ENCODE results near the gene FOXP2. TPM values are rescaled to one million over a fixed set of nuclear protein-coding genes. Genes with fewer than 3 reads are reported as not detected.
"Not testable (repeated sequence)": the region's sequence is repeated elsewhere in the genome, so short reads cannot be mapped to it uniquely, and the experiment has no call there.

FOXP2 gene
- total and polyA plus RNA-seq, 5 donors, result 0.66 to 4.5 (median 2.1) TPM

GRCh38 chr7:114466917-114467316 is 52.3 kb downstream of the FOXP2 start:
- DNase-seq (no peak), ATAC-seq (no peak)
- intact Hi-C loops (cut with DNase I), result no loop called here
- no peak overlapping the region for H3K27ac ChIP-seq (ENCODE audit: low read length)
- no peak overlapping the region for H3K4me3 ChIP-seq (ENCODE audit: low read length)
- H3K4me1 ChIP-seq (ENCODE audit: control insufficient read depth, insufficient read depth, low read length), result no peaks in the 10 kb centered on the region
- H3K27me3 ChIP-seq (ENCODE audit: control insufficient read depth, insufficient read depth), result no peaks in the 10 kb centered on the region
- H3K9me3 ChIP-seq (ENCODE audit: control insufficient read depth, low read length), result no peaks in the 10 kb centered on the region

GRCh38 chr7:114468844-114469243 is 54.2 kb downstream of the FOXP2 start:
- ATAC-seq, result no peak
- WGBS, result 35% methylated on average over 2 of the region's 2 CpGs

GRCh38 chr7:114472896-114473512 is 58.4 kb downstream of the FOXP2 start:
- no peaks in the 10 kb centered on the region for H3K4me1 ChIP-seq (ENCODE audit: control insufficient read depth, insufficient read depth, low read length)
- ATAC-seq, result no peak
- H3K9me3 ChIP-seq (ENCODE audit: control insufficient read depth, low read length), result no peaks in the 10 kb centered on the region
- intact Hi-C loops (cut with DNase I), result no loop called here
- 92% methylated on average over 6 of the region's 6 CpGs for WGBS
- no peak overlapping the region for H3K4me3 ChIP-seq (ENCODE audit: low read length)
- no peak for DNase-seq
- H3K27me3 ChIP-seq (ENCODE audit: control insufficient read depth, insufficient read depth), result no peaks in the 10 kb centered on the region
- H3K27ac ChIP-seq (ENCODE audit: low read length), result no peak overlapping the region

More at GRCh38 chr7:114468844-114469243, 54.2 kb downstream of the FOXP2 start:
- H3K4me1 ChIP-seq (ENCODE audit: control insufficient read depth, insufficient read depth, low read length), result no peaks in the 10 kb centered on the region
- no peak overlapping the region for H3K27ac ChIP-seq (ENCODE audit: low read length)
- no peaks in the 10 kb centered on the region for H3K27me3 ChIP-seq (ENCODE audit: control insufficient read depth, insufficient read depth)
- intact Hi-C loops (cut with DNase I), result no loop called here
- DNase-seq, result peak in 2 of 3 donors; percentile 8 to 49
- H3K4me3 ChIP-seq (ENCODE audit: low read length), result no peak overlapping the region
- H3K9me3 ChIP-seq (ENCODE audit: control insufficient read depth, low read length), result no peaks in the 10 kb centered on the region

- no peak for DNase-seq
- H3K27me3 ChIP-seq (ENCODE audit: control insufficient read depth, insufficient read depth), result no peaks in the 10 kb centered on the region
- intact Hi-C loops (cut with DNase I), result no loop called here
- H3K4me3 ChIP-seq (ENCODE audit: low read length), result no peak overlapping the region
- no peaks in the 10 kb centered on the region for H3K9me3 ChIP-seq (ENCODE audit: control insufficient read depth, low read length)
- no peak for ATAC-seq
- no peak overlapping the region for H3K27ac ChIP-seq (ENCODE audit: low read length)
- no peaks in the 10 kb centered on the region for H3K4me1 ChIP-seq (ENCODE audit: control insufficient read depth, insufficient read depth, low read length)
Measured at GRCh38 chr7:114478384-114478783, 63.8 kb downstream of the FOXP2 start.

GRCh38 chr7:114481999-114482398 is 67.4 kb downstream of the FOXP2 start:
- no peaks in the 10 kb centered on the region for H3K27me3 ChIP-seq (ENCODE audit: control insufficient read depth, insufficient read depth)
- no peaks in the 10 kb centered on the region for H3K9me3 ChIP-seq (ENCODE audit: control insufficient read depth, low read length)
- no peak overlapping the region for H3K27ac ChIP-seq (ENCODE audit: low read length)
- H3K4me3 ChIP-seq (ENCODE audit: low read length), result no peak overlapping the region
- no peak for ATAC-seq
- intact Hi-C loops (cut with DNase I), result no loop called here
- WGBS, result 48% methylated on average over 2 of the region's 2 CpGs
- no peak for DNase-seq
- H3K4me1 ChIP-seq (ENCODE audit: control insufficient read depth, insufficient read depth, low read length), result no peaks in the 10 kb centered on the region

- Histone ChIP-seq H3K27ac (ENCODE audit: low read length) (no peak overlapping the region), H3K27me3 (ENCODE audit: control insufficient read depth, insufficient read depth) (no peaks in the 10 kb centered on the region), H3K4me1 (ENCODE audit: control insufficient read depth, insufficient read depth, low read length) (no peaks in the 10 kb centered on the region), H3K4me3 (ENCODE audit: low read length) (no peak overlapping the region), H3K9me3 (ENCODE audit: control insufficient read depth, low read length) (no peaks in the 10 kb centered on the region)
- ATAC-seq, result no peak
- DNase-seq, result no peak
- intact Hi-C loops (cut with DNase I), result no loop called here
- 73% methylated on average over 2 of the region's 2 CpGs for WGBS
Measured at GRCh38 chr7:114484226-114484625, 69.6 kb downstream of the FOXP2 start.

- Histone ChIP-seq H3K9me3 (ENCODE audit: control insufficient read depth, low read length) (no peaks in the 10 kb centered on the region), H3K4me3 (ENCODE audit: low read length) (no peak overlapping the region), H3K4me1 (ENCODE audit: control insufficient read depth, insufficient read depth, low read length) (no peaks in the 10 kb centered on the region), H3K27me3 (ENCODE audit: control insufficient read depth, insufficient read depth) (no peaks in the 10 kb centered on the region), H3K27ac (ENCODE audit: low read length) (no peak overlapping the region)
- WGBS, result 93% methylated on average over 1 of the region's 1 CpG
- no peak for ATAC-seq
- no peak for DNase-seq
- intact Hi-C loops (cut with DNase I), result no loop called here
Measured at GRCh38 chr7:114487174-114487573, 72.6 kb downstream of the FOXP2 start.

- DNase-seq (no peak), ATAC-seq (no peak)
- intact Hi-C loops (cut with DNase I), result no loop called here
- WGBS, result 57% methylated on average over 2 of the region's 2 CpGs
- H3K9me3 ChIP-seq (ENCODE audit: control insufficient read depth, low read length), result no peaks in the 10 kb centered on the region
- H3K27ac ChIP-seq (ENCODE audit: low read length), result no peak overlapping the region
- H3K4me1 ChIP-seq (ENCODE audit: control insufficient read depth, insufficient read depth, low read length), result no peaks in the 10 kb centered on the region
- no peak overlapping the region for H3K4me3 ChIP-seq (ENCODE audit: low read length)
- H3K27me3 ChIP-seq (ENCODE audit: control insufficient read depth, insufficient read depth), result no peaks in the 10 kb centered on the region
Measured at GRCh38 chr7:114488696-114489095, 74.1 kb downstream of the FOXP2 start.

GRCh38 chr7:114497491-114497890 is 82.9 kb downstream of the FOXP2 start:
- ATAC-seq; H3K4me1 ChIP-seq (ENCODE audit: control insufficient read depth, insufficient read depth, low read length); H3K27me3 ChIP-seq (ENCODE audit: control insufficient read depth, insufficient read depth); intact Hi-C loops (cut with DNase I); DNase-seq; H3K4me3 ChIP-seq (ENCODE audit: low read length); H3K27ac ChIP-seq (ENCODE audit: low read length); H3K9me3 ChIP-seq (ENCODE audit: control insufficient read depth, low read length): not testable (repeated sequence)
- 91% methylated on average over 1 of the region's 1 CpG for WGBS

- no peak for ATAC-seq
- no peak for DNase-seq
- no peak overlapping the region for H3K4me3 ChIP-seq (ENCODE audit: low read length)
Measured at GRCh38 chr7:114502454-114503254, 88.0 kb downstream of the FOXP2 start.

GRCh38 chr7:114504586-114504985 is 90.0 kb downstream of the FOXP2 start:
- intact Hi-C loops (cut with DNase I), result no loop called here
- no peaks in the 10 kb centered on the region for H3K9me3 ChIP-seq (ENCODE audit: control insufficient read depth, low read length)
- H3K27me3 ChIP-seq (ENCODE audit: control insufficient read depth, insufficient read depth), result no peaks in the 10 kb centered on the region
- 70% methylated on average over 1 of the region's 1 CpG for WGBS
- H3K4me1 ChIP-seq (ENCODE audit: control insufficient read depth, insufficient read depth, low read length), result no peaks in the 10 kb centered on the region
- no peak for ATAC-seq
- H3K4me3 ChIP-seq (ENCODE audit: low read length), result no peak overlapping the region
- no peak for DNase-seq
- H3K27ac ChIP-seq (ENCODE audit: low read length), result no peak overlapping the region

More at GRCh38 chr7:114502454-114503254, 88.0 kb downstream of the FOXP2 start:
- Histone ChIP-seq H3K27me3 (ENCODE audit: control insufficient read depth, insufficient read depth) (no peaks in the 10 kb centered on the region), H3K27ac (ENCODE audit: low read length) (no peak overlapping the region), H3K9me3 (ENCODE audit: control insufficient read depth, low read length) (no peaks in the 10 kb centered on the region), H3K4me1 (ENCODE audit: control insufficient read depth, insufficient read depth, low read length) (no peaks in the 10 kb centered on the region)
- intact Hi-C loops (cut with DNase I), result no loop called here
- WGBS, result 39% methylated on average over 5 of the region's 5 CpGs

Measured in right cardiac atrium (tissue), 5 donors.